Measurements from ENCODE around the gene CTBP2.

The CTBP2 gene

DNA sequence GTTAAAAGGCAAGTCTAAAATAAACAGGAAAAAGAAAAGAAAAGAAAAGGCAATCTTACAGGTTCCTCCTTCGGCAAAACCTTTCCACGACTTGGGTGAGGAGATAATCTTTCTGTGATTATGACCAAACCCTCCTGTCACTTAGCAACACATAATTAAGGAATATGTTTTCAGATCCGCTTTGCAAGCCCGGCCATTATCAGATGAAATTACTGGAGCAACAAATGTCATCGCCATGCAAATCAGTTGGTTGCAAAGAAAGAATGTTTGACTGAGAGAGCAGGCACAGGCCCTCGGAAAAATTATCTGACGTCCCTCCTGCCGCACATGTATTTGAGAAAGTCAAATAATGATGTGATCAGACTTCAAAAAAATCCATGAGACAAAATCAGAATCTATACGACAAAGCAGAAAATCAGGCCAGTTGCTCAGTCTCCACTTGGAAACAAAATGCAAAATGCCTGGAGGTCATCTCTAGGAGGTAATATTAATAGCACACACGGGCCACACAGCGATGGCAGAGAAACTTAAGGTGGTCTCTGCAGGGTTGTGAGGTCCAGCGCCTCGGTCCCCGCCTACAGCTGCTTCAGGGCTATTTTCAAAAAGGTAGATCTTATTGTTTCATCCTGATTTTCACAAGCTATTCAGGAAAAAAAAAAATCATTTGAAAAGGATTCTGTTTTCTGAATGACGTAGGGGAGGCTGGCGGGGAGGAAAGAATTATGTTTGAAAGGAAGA lies 135.7 kb downstream of the CTBP2 start:
- DNase-seq (ENCODE audit: low read depth): no peak

DNA sequence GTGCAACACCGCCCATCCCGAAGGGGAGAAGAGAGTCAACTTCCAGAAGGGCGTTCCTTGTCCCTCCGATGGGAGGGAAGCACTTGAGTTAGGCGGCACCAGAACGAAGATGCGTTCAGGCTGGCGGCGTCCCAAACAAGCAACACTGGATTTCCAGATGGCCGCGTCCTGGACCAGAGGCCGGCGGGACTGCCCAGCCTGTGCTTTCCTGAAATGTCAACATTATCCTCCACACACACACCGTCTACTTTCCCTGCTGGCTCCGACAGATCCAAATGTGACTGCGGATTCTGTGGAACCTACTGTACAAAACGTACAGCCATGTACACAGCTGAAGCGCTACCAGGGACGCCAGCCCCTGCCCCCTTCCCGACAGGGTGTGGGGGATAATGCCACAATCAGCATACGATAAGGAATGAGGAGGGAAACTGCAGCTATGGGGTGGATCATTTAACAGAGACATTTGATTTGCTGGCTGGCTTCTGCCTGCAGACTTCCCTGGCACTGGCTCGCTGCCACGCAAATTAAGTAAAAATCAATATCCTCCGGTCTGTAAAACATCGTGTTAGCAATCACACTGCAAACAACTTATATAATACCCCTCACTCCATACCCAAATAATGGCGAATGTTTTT lies 136.4 kb downstream of the CTBP2 start:
- no peak for DNase-seq (ENCODE audit: low read depth)

DNA sequence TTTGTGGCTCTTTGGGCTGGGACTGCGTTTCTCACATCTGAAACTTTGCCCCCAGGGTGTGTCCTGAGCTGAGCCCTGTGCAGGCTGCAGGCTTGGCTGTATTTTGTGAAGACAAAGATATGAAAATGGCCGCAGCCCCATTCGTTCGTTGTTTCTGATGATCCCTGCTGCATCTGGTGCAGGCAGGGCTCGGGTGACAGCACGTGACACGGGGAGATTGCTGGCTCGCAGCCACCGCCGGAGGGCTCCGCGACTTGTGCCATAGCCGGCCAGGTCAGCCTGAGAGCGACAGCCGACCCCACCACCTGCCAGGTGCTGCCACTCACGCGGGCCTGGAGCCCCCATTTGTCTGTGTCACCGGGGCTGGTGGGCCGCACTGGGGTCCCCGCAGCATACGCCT lies 137.1 kb downstream of the CTBP2 start:
- DNase-seq (ENCODE audit: low read depth): no peak

DNA sequence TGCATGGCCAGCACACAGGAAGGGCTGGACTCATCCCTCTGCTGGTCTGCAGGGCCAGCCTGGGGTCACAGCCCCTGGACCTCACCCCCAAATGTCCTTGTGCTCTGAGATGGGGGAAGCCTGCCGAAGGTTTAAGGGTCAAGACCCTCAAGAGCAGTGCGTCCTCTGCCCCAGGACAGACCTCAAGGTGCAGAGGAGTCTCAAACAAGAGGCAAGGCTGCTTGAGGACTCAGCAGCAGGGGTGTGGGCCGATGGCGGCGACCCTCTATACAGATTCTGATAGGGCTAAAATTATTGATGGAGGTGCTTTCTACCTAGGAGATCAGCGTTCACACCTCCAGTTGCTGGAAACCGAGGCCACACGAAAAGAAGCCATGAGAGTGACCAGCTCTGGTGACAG lies 137.7 kb downstream of the CTBP2 start:
- DNase-seq (ENCODE audit: low read depth): no peak

DNA sequence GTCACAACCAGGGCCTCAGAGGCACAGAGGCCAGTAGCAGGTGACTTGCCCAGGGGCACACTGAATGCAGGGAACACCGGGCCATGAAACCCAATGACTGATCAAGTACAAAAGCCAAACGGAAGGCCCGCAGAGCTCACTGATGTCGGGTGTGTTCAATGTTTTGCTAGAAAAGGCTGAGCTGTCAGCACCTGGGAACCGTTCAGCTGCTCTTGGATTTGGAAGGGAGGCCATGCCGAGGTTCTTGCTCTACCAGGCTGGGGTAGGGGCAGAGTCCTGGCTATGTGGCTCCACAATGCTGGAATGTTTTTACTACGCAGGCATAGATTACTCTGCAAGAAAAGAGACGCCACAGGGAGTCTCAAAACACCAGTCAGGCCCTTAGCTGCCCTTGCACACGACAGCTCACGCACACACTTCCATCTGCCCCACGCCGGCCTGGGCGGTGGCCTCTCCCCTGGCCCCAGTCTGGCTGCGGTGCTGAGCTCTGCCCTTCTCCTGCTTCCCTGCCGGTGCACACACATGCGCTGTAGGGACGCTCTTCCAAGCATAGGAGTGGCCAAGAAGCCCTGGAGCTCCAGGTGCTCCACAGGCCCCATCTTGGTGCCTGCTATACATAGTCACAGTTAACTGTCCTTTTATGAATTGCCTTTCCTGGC lies 138.5 kb downstream of the CTBP2 start:
- no peak for DNase-seq (ENCODE audit: low read depth)

DNA sequence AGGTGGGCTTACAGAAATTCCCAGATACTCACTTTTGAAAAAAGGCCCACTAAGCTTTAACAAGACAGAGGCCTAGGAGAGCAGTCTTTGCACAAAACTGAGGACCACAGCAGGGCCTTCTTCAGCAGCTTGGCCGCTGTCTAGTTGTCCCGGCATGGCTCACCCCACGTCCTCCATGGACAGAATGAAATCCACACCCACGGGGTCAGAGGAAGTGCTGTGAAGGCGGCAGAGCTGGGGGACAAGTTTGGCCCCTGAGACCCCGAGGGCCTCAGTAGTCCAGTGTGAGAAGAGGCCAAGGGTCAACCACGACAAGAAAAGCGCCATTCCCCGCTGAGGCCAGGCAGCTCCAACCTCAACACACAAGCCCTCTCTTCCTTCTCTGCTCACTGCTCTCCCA lies 139.5 kb downstream of the CTBP2 start:
- DNase-seq (ENCODE audit: low read depth): no peak

DNA sequence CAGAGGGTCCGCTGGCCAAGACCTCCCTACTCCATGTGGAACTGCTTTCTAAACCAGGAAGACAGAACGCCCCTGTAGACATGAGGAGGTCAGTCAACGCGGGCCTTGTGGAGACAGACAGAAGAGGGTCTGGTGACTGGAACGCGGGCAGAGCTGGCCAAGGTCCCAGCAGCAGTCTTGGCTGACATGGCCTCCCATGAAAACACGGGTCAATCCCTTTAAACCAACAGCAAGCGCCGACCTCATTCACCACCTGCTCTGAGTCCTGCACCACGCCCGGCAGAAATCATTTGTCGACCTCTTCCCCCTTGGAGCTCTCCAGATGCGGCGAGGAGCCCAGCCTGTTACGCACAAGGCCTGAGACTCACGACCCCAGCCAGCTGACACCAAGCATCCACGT lies 140.0 kb downstream of the CTBP2 start:
- no peak for DNase-seq (ENCODE audit: low read depth)

GRCh38 chr10:125018576-125019143 lies 141.7 kb downstream of the CTBP2 start:
- no peak for DNase-seq (ENCODE audit: low read depth)

- DNase-seq (ENCODE audit: low read depth): no peak
Observed at GRCh38 chr10:125017547-125018298, 142.6 kb downstream of the CTBP2 start.

DNA sequence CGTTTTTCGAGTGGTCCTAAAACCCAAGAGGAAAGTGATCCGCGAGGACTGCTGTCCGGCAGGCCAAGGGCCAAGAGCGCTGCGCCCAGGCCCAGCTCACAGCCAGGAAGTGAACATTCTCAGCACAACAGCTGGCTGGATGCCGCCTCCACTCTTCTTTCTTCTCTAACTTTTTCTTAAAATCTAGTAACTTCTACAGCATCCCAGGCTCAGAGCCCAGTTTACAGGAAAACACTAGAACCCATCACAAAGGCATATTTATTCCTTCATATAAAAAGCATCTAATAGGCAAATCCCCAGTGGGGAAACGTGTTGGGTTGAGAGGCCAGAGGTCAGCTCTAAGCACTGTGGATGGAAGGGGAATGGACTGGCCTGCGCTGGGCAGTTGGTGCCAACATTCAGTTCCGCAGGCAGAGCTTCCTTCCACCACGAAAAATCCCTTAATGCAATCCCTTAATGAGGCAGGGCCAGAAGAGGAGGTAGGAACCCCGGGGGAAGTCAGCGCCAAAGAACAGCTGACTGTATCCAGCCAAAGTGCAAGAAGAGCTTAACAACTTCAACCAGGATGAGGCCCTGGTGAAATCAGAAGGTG lies 143.7 kb downstream of the CTBP2 start:
- no peak for DNase-seq (ENCODE audit: low read depth)

DNA sequence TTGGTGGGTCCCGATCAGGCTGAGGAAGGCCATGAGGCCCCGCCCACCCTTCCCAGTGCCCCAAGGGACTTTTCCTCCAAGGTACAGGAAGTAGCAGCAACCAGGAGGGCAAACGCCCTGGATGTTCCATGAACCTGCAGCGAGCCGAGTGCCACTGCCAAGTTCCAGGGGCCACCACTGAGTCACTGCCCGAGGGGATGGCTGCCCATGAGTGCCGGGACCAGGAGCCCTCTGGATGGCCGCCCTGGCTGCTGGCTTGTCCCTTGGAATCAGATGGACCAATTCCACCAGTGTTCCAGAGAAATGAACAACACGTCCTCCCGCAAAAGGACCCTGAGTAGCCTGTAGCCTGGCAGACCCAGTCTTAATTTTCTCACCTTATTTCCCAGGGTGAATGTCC lies 144.2 kb downstream of the CTBP2 start:
- no peak for DNase-seq (ENCODE audit: low read depth)

DNA sequence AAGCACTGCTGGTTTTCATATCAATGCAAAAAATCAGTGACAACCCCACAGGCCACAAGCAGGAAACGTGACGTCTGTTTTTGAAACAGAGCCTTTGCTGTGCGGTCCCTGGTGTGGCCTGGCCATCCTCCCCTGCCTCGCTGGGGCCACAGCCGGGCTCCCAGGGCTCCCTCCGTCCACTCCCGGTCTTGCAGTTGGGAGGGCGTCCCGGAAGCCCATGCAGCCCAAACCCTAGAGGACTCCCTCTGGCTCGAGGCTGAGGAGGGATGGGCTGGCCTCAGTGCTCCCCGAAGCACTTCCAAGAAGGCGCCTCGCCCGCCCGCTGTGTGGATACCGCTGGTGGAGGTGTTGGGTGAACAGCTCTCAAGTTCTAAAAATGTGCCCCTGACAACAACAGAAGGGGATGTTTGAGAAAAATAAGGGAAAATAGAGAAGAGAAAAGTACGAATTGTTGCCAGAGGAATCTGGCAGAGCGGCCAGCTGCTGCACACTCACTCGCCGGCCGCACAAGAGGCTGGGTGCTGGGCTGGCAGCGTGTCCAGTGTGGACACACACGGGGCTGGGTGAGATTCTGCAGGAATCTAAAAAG lies 144.9 kb downstream of the CTBP2 start:
- DNase-seq (ENCODE audit: low read depth): no peak

- no peak for DNase-seq (ENCODE audit: low read depth)
Observed at GRCh38 chr10:125014836-125015355, 145.5 kb downstream of the CTBP2 start.

DNA sequence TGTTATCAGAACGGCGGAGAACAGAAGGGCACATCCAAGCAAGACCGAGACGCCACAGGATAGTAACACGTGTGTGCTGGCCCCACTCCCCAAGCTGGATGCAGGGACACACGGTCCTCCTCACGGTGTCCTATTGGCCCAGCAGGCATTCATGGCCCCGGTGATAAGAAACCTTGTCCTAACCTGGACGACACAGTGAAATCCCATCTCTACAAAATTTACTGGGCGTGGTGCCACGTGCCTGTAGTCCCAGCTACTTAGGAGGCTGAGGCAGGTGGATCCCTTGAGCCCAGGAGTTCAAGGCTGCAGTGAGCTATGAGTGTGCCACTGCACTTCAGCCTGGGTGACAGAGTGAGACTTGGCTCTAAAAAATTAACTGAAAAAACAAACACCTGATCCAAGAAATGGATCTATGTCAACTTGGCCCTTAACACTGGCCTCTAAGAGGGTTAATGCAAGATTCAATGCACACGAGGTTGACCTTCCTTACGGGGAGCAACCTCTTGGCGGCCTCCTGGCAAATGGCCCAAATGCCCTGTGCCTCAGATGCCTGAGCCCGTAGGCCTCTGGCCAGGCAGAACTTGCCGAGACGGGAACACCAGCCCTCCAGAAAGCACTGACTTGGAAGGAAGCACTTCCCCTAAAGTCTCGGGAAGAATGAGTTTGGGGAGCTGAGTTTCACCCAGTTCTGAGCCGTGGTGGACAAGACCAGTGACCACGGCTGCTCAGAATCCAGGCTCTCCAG lies 146.1 kb downstream of the CTBP2 start:
- DNase-seq (ENCODE audit: low read depth): no peak

DNA sequence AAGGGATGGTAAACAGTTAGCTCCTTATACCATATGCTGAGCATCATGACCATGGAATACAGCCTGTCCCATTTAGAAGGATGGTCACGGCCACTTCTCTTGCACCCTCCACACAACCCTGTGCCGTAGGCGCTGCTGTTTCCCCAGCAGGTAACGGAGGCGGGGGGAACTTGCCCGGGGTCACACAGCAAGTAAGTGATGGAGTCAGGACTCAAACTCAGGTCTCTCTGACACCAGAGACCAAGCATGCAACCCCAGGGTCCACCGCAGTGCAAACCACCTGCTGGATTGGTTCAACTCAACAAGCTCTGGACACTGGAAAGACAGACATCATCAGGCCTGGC lies 146.9 kb downstream of the CTBP2 start:
- no peak for DNase-seq (ENCODE audit: low read depth)

- DNase-seq (ENCODE audit: low read depth): no peak
Observed at GRCh38 chr10:125012851-125013528, 147.4 kb downstream of the CTBP2 start.

- DNase-seq (ENCODE audit: low read depth): no peak
Observed at GRCh38 chr10:125011926-125012705, 148.2 kb downstream of the CTBP2 start.

- no peak for DNase-seq (ENCODE audit: low read depth)
Observed at GRCh38 chr10:125011171-125011925, 149.0 kb downstream of the CTBP2 start.

GRCh38 chr10:125010362-125010761 lies 150.0 kb downstream of the CTBP2 start:
- no peak for DNase-seq (ENCODE audit: low read depth)

Measured in non-pigmented ciliary epithelial cell (primary cell).